ENCODE data around the gene IFT81.

- TF ChIP-seq CTCF (IDR thresholded peaks at IDR 0.05) (no peak), POLR2A (IDR thresholded peaks at IDR 0.05) (no peak)
Observed at GRCh38 chr12:110262442-110263388, 138.6 kb downstream of the IFT81 start.
